Common myeloid progenitor, CD34-positive (primary cell): ENCODE results near the gene SAMMSON.

Experiments used
- CTCF ChIA-PET: fragments of 350-600 bp; sonication (Branson Sonifier 250); formaldehyde crosslinking; loops from one replicate; lab custom pipeline; 2021; ENCODE audit warnings: antibody characterized with exemption; lab: Charles Lee
- POLR2A ChIA-PET: fragments of 350-600 bp; sonication (Branson Sonifier 250); formaldehyde crosslinking; loops from one replicate; lab custom pipeline; 2021; ENCODE audit warnings: antibody characterized with exemption; lab: Charles Lee
- DNase-seq, 3 donors: peaks; one replicate each; pipeline versions ENCODE4 v3.0.0 to v3.0.0-alpha.2; 2013
- H3K27ac ChIP-seq, 2 experiments: 1 replicate in 1 of 2; 2 replicates in 1 of 2; pipeline ENCODE4 v1.7.0; 2013; ENCODE audit warnings: inconsistent platforms in 2 of 2, low read length in 2 of 2, mild to moderate bottlenecking in 2 of 2, low read depth in 1 of 2, moderate library complexity in 1 of 2; ENCODE audit not compliant: severe bottlenecking in 2 of 2, insufficient read depth in 1 of 2, poor library complexity in 1 of 2
- H3K27me3 ChIP-seq, 5 experiments: replicated peaks in 2 of 5; 1 replicate in 3 of 5; 2 replicates in 2 of 5; pipeline versions ENCODE4 v1.6.1 to v1.7.0; 2013; ENCODE audit warnings: low read length in 4 of 5, mild to moderate bottlenecking in 2 of 5, moderate library complexity in 2 of 5, inconsistent platforms in 1 of 5; ENCODE audit not compliant: insufficient read depth in 5 of 5, control insufficient read depth in 4 of 5
- H3K36me3 ChIP-seq, 4 experiments: 1 replicate in 2 of 4; 2 replicates in 2 of 4; pipeline versions ENCODE4 v1.6.1 to v1.7.0; 2013; ENCODE audit warnings: low read length in 3 of 4, control low read depth in 1 of 4, mild to moderate bottlenecking in 1 of 4; ENCODE audit not compliant: control insufficient read depth in 4 of 4, insufficient read depth in 4 of 4
- H3K4me1 ChIP-seq, 4 experiments: 1 replicate in 3 of 4; 2 replicates in 1 of 4; pipeline versions ENCODE4 v1.6.1 to v1.7.1; 2013; ENCODE audit warnings: low read length in 3 of 4, mild to moderate bottlenecking in 3 of 4, control low read depth in 1 of 4, inconsistent platforms in 1 of 4, moderate library complexity in 1 of 4; ENCODE audit not compliant: control insufficient read depth in 4 of 4, insufficient read depth in 4 of 4; ENCODE audit errors: control extremely low read depth in 1 of 4
- H3K4me3 ChIP-seq, 7 experiments: 1 replicate in 4 of 7; 2 replicates in 3 of 7; pipeline versions ENCODE4 v1.5.1 to v1.7.0; 2013; ENCODE audit warnings: mild to moderate bottlenecking in 7 of 7, low read length in 6 of 7, moderate library complexity in 6 of 7, inconsistent platforms in 2 of 7, low read depth in 2 of 7, control low read depth in 1 of 7; ENCODE audit not compliant: insufficient read depth in 4 of 7, control insufficient read depth in 1 of 7; ENCODE audit errors: extremely low read depth in 1 of 7
- H3K9me3 ChIP-seq, 5 experiments: 1 replicate in 4 of 5; 2 replicates in 1 of 5; pipeline versions ENCODE4 v1.6.1 to v1.7.1; 2013; ENCODE audit warnings: low read length in 4 of 5, mild to moderate bottlenecking in 2 of 5, inconsistent platforms in 1 of 5, low read depth in 1 of 5, moderate library complexity in 1 of 5; ENCODE audit not compliant: control insufficient read depth in 4 of 5, insufficient read depth in 2 of 5; ENCODE audit errors: control extremely low read depth in 1 of 5
- WGBS: methylation state at CpG from one replicate; pipeline ENCODE4 v1.1.5; 2013; ENCODE audit not compliant: insufficient coverage; 5-methylcytosine and 5-hydroxymethylcytosine counted together

SAMMSON gene

GRCh38 chr3:70119879-70120278 is 120.3 kb downstream of the SAMMSON start:
- no peaks in the 10 kb centered on the region for H3K36me3 ChIP-seq
- WGBS, result no CpG with 5 or more reads among the region's 2 CpGs
- no peaks in the 10 kb centered on the region for H3K4me1 ChIP-seq
- H3K27ac ChIP-seq, result no peak overlapping the region
- peaks cover 0 to 8% (median 2%) of the 10 kb centered on the region in 5 experiments for H3K27me3 ChIP-seq
- ChIA-PET POLR2A (interaction anchor here (0.7 kb wide), 1 partner anchor 14 kb away, joined by 3 read pairs; no protein-coding TSS in a partner anchor), CTCF (no interaction called here)
- H3K4me3 ChIP-seq, result no peak overlapping the region
- peaks cover 0 to 2% (median 0%) of the 10 kb centered on the region in 5 experiments for H3K9me3 ChIP-seq
- no peak for DNase-seq
